B cell (primary cell): Measurements from ENCODE around the gene NPAS3. TPM values are rescaled to one million over a fixed set of nuclear protein-coding genes. Genes with fewer than 3 reads are reported as not detected.

Experiments
- ATAC-seq: fragments of 200-7000 bp; cut with Tn5 transposase; one replicate; pipeline ENCODE4 v1.10.0; 2021; ENCODE audit warnings: low read depth, mild to moderate bottlenecking, moderate number of reproducible peaks, moderate library complexity
- CTCF ChIA-PET: fragments of 350-600 bp; sonication (Branson Sonifier 250); formaldehyde crosslinking; loops from one replicate; lab custom pipeline; 2021; ENCODE audit warnings: antibody characterized with exemption, inconsistent platforms; lab: Charles Lee
- POLR2A ChIA-PET: fragments of 350-600 bp; sonication (Branson Sonifier 250); formaldehyde crosslinking; loops from one replicate; lab custom pipeline; 2021; ENCODE audit warnings: antibody characterized with exemption; lab: Charles Lee
- DNase-seq: peaks from one replicate; pipeline ENCODE4 v3.0.0; 2013
- H2AFZ ChIP-seq: 2 replicates; pipeline ENCODE4 v1.6.1; 2012; ENCODE audit warnings: mild to moderate bottlenecking, low read depth, low read length; ENCODE audit not compliant: insufficient read depth, poor library complexity, severe bottlenecking
- H3K27ac ChIP-seq, 2 donors: 1 replicate in 1 of 2; 2 replicates in 1 of 2; pipeline ENCODE4 v1.5.1; 2012 to 2013; ENCODE audit warnings: low read length in 2 of 2, mild to moderate bottlenecking in 2 of 2, moderate library complexity in 1 of 2
- H3K27me3 ChIP-seq, 4 experiments: fragments of 200-600 bp in 1 of 4; sonication (generic) in 1 of 4; replicated peaks in 1 of 4; 1 replicate in 2 of 4; 2 replicates in 2 of 4; pipeline versions ENCODE4 v1.6.1 to v1.7.0; 2013 to 2016; ENCODE audit warnings: low read length in 3 of 4, mild to moderate bottlenecking in 2 of 4, mixed read lengths in 1 of 4, moderate library complexity in 1 of 4; ENCODE audit not compliant: insufficient read depth in 4 of 4, control insufficient read depth in 3 of 4; ENCODE audit errors: control extremely low read depth in 1 of 4
- H3K36me3 ChIP-seq, 2 experiments: replicated peaks in 1 of 2; 1 replicate in 1 of 2; 2 replicates in 1 of 2; pipeline versions ENCODE4 v1.6.1 to v1.7.1; 2013; ENCODE audit warnings: low read length in 1 of 2; ENCODE audit not compliant: insufficient read depth in 2 of 2, control insufficient read depth in 1 of 2; ENCODE audit errors: control extremely low read depth in 1 of 2, extremely low read depth in 1 of 2
- H3K4me1 ChIP-seq, 2 donors: fragments of 200-600 bp in 1 of 2; sonication (generic) in 1 of 2; 1 replicate in 1 of 2; 2 replicates in 1 of 2; pipeline versions ENCODE4 v1.5.1 to v1.6.1; 2013 to 2017; ENCODE audit warnings: low read length in 2 of 2; ENCODE audit not compliant: control insufficient read depth in 2 of 2, insufficient read depth in 2 of 2
- H3K4me2 ChIP-seq: replicated peaks from 2 replicates; pipeline ENCODE3; 2012; ENCODE audit warnings: mild to moderate bottlenecking, low read depth, low read length; ENCODE audit not compliant: poor library complexity, severe bottlenecking
- H3K4me3 ChIP-seq, 5 experiments: fragments of 200-600 bp in 1 of 5; sonication (generic) in 1 of 5; 1 replicate in 3 of 5; 2 replicates in 2 of 5; pipeline versions ENCODE4 v1.5.1 to v1.7.0; 2011 to 2016; ENCODE audit warnings: low read length in 4 of 5, mild to moderate bottlenecking in 4 of 5, low read depth in 2 of 5, control low read depth in 1 of 5, moderate library complexity in 1 of 5; ENCODE audit not compliant: insufficient read depth in 1 of 5; ENCODE audit errors: control extremely low read depth in 1 of 5, extremely low read depth in 1 of 5
- H3K79me2 ChIP-seq: fragments of 200-600 bp; sonication (generic); one replicate; pipeline ENCODE4 v1.6.0; 2016; ENCODE audit warnings: low read length; ENCODE audit not compliant: control insufficient read depth, insufficient read depth
- H3K9ac ChIP-seq: fragments of 200-600 bp; sonication (generic); 2 replicates; pipeline ENCODE4 v1.6.1; 2017; ENCODE audit warnings: mild to moderate bottlenecking, low read length, moderate library complexity
- H3K9me3 ChIP-seq, 3 donors: one replicate each; pipeline versions ENCODE4 v1.6.1 to v1.7.1; 2013; ENCODE audit warnings: low read length in 2 of 3; ENCODE audit not compliant: control insufficient read depth in 2 of 3, insufficient read depth in 1 of 3; ENCODE audit errors: control extremely low read depth in 1 of 3
- H4K20me1 ChIP-seq: 2 replicates; pipeline ENCODE4 v1.6.0; 2012; ENCODE audit warnings: mild to moderate bottlenecking, low read length; ENCODE audit not compliant: insufficient read depth, control insufficient read depth, poor library complexity, severe bottlenecking
- H3K27ac Mint-ChIP-seq: one replicate; pipeline ENCODE4 v1.8.0; 2021; ENCODE audit warnings: mixed read lengths
- H3K27me3 Mint-ChIP-seq: one replicate; pipeline ENCODE4 v1.8.0; 2021; ENCODE audit warnings: mixed read lengths
- H3K4me1 Mint-ChIP-seq: one replicate; pipeline ENCODE4 v1.8.0; 2021; ENCODE audit warnings: mixed read lengths
- H3K4me3 Mint-ChIP-seq: one replicate; pipeline ENCODE4 v1.8.0; 2021; ENCODE audit warnings: mixed read lengths
- H3K9me3 Mint-ChIP-seq: one replicate; pipeline ENCODE4 v1.8.0; 2022; ENCODE audit warnings: mixed read lengths; ENCODE audit not compliant: insufficient read depth
- EZH2 ChIP-seq: IDR thresholded peaks from 2 replicates; pipeline ENCODE4 v1.6.1; 2012; ENCODE audit warnings: borderline replicate concordance, low read depth, mild to moderate bottlenecking, moderate library complexity, low read length; ENCODE audit not compliant: insufficient read depth, poor library complexity, severe bottlenecking
- WGBS: methylation state at CpG from one replicate; pipeline ENCODE4 v1.1.5; 2013; ENCODE audit warnings: missing lambda C conversion rate; ENCODE audit not compliant: insufficient coverage; 5-methylcytosine and 5-hydroxymethylcytosine counted together
- intact Hi-C: fragments of 100-400 bp; cut with micrococcal nuclease; formaldehyde crosslinking; loops from one replicate; pipeline ENCODE4 v1.10.0; 2022
- polyA plus RNA-seq: library from polyadenylated mRNA; depleted of rRNA; stranded (reverse); fragments of >200 nt; gene quantifications from 2 replicates; pipeline ENCODE4 v1.2.3, GENCODE V29; 2012
- total RNA-seq, 2 donors: library from RNA; stranded (reverse); fragments of 120-200 nt in 1 of 2; gene quantifications; 1 replicate in 1 of 2; 2 replicates in 1 of 2; pipeline versions ENCODE4 v1.2.3 to v1.2.4, GENCODE V29; 2013 to 2022
- TF ChIP-seq, protein P1 (sequence below): fragments of 200-600 bp; IDR thresholded peaks from one replicate; pipeline ENCODE4 v1.8.0; 2022; ENCODE audit warnings: antibody characterized with exemption, mild to moderate bottlenecking

Gene NPAS3
- total and polyA plus RNA-seq, 2 donors (not counting 1 experiment from before 2014, with no cell fraction given) = not detected

DNA sequence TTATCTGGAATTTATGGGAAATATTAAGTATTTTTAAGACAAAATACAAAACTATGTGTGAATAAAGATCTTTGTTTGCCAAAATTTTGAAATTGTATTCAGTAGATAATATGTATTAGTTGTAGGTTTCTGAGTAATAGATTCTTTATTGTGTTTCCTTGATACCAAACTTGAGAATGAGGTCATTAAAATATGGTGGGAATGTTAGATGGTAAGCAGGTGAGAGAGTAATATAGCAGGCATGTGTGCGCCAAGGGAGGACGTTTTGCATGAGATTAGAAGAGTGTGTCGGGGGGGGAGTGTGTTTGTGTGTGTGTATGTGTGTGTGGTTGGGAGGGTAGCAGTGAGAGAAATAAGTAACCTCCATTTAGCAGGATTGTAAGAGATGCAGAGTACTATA is 376.5 kb downstream of the NPAS3 start:
- Mint-ChIP-seq H3K9me3 (no peaks in the 10 kb centered on the region), H3K27ac (no peak overlapping the region), H3K4me3 (no peak overlapping the region), H3K4me1 (no peaks in the 10 kb centered on the region), H3K27me3 (no peaks in the 10 kb centered on the region)
- DNase-seq (no peak), ATAC-seq (no peak)
- ChIA-PET POLR2A (no interaction called here), CTCF (no interaction called here)
- H3K4me1 ChIP-seq = no peaks in the 10 kb centered on the region
- 92% methylated on average over 3 of the region's 3 CpGs for WGBS
- no peaks in the 10 kb centered on the region for H4K20me1 ChIP-seq
- H3K36me3 ChIP-seq = no peaks in the 10 kb centered on the region
- H3K27me3 ChIP-seq = no peaks in the 10 kb centered on the region
- no peak overlapping the region for H2AFZ ChIP-seq
- H3K27ac ChIP-seq = no peak overlapping the region
- TF ChIP-seq, protein P1, sequence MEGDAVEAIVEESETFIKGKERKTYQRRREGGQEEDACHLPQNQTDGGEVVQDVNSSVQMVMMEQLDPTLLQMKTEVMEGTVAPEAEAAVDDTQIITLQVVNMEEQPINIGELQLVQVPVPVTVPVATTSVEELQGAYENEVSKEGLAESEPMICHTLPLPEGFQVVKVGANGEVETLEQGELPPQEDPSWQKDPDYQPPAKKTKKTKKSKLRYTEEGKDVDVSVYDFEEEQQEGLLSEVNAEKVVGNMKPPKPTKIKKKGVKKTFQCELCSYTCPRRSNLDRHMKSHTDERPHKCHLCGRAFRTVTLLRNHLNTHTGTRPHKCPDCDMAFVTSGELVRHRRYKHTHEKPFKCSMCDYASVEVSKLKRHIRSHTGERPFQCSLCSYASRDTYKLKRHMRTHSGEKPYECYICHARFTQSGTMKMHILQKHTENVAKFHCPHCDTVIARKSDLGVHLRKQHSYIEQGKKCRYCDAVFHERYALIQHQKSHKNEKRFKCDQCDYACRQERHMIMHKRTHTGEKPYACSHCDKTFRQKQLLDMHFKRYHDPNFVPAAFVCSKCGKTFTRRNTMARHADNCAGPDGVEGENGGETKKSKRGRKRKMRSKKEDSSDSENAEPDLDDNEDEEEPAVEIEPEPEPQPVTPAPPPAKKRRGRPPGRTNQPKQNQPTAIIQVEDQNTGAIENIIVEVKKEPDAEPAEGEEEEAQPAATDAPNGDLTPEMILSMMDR = no peak
- no peak for TF ChIP-seq EZH2
- no peak overlapping the region for H3K4me3 ChIP-seq
- intact Hi-C loops = no loop called here
- no peaks in the 10 kb centered on the region for H3K9me3 ChIP-seq
- H3K9ac ChIP-seq = no peak overlapping the region
- H3K4me2 ChIP-seq = no peak overlapping the region
- no peaks in the 10 kb centered on the region for H3K79me2 ChIP-seq

DNA sequence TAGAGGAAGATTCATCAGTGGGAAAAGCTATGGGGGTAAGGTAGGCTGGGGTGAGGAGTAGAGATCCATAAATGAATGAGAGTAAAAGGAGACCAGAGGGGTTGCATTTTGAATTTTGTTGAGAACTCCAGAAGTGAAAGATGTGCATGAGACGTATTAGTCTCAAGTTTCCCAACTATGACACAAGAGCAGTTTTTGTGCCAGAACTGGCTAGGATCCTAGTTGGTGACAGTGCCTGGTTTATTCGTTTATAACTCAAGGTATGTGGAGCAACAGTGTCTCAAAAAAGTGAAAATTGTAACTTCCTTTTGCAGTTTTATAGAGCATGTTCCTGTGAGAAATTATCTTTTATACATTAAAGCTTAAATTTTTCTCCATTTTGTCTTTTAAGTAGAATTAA is 377.0 kb downstream of the NPAS3 start:
- POLR2A ChIA-PET = no interaction called here
- Mint-ChIP-seq H3K4me3 (no peak overlapping the region), H3K9me3 (no peaks in the 10 kb centered on the region), H3K27me3 (no peaks in the 10 kb centered on the region), H3K27ac (no peak overlapping the region), H3K4me1 (no peaks in the 10 kb centered on the region)
- no peak for ATAC-seq
- H3K27ac ChIP-seq = no peak overlapping the region
- CTCF ChIA-PET = no interaction called here
- H3K27me3 ChIP-seq = no peaks in the 10 kb centered on the region
- WGBS = no CpG with 5 or more reads among the region's 2 CpGs
- H3K79me2 ChIP-seq = no peaks in the 10 kb centered on the region
- H3K4me1 ChIP-seq = no peaks in the 10 kb centered on the region
- intact Hi-C loops = no loop called here
- no peaks in the 10 kb centered on the region for H4K20me1 ChIP-seq
- DNase-seq = no peak
- no peak overlapping the region for H2AFZ ChIP-seq
- no peak for TF ChIP-seq EZH2
- TF ChIP-seq, protein P1 = no peak
- no peaks in the 10 kb centered on the region for H3K36me3 ChIP-seq
- no peak overlapping the region for H3K4me3 ChIP-seq
- no peak overlapping the region for H3K4me2 ChIP-seq
- no peak overlapping the region for H3K9ac ChIP-seq
- no peaks in the 10 kb centered on the region for H3K9me3 ChIP-seq
